Measurements from ENCODE around the gene ARID1B. TPM values are rescaled to one million over a fixed set of nuclear protein-coding genes. Genes with fewer than 3 reads are reported as not detected.

Gene ARID1B
- total and polyA plus RNA-seq, 7 donors: 8.4 to 115 (median 69.6) TPM

- TF ChIP-seq CTCF (IDR thresholded peaks at IDR 0.05) (no peak), POLR2AphosphoS5 (IDR thresholded peaks at IDR 0.05) (no peak), POLR2A (IDR thresholded peaks at IDR 0.05) (no peak)
- Histone ChIP-seq H3K27me3 (no peaks in the 10 kb centered on the region), H3K27ac (no peak overlapping the region), H3K4me3 (no peak overlapping the region), H3K4me1 (peaks cover 0 to 40% (median 26%) of the 10 kb centered on the region in 4 donors), H3K9me3 (no peaks in the 10 kb centered on the region), H3K36me3 (no peaks in the 10 kb centered on the region)
- DNase-seq: no peak
- intact Hi-C loops (cut with DNase I): no loop called here
- 95 to 97% methylated on average over 5 of the region's 5 CpGs for WGBS, 2 donors
These were observed 142.7 kb downstream of the ARID1B start for GRCh38 chr6:156919814-156920369.

- 85 to 89% methylated on average over 4 of the region's 4 CpGs for WGBS, 2 donors
- no peaks in the 10 kb centered on the region for H3K27me3 ChIP-seq
- no peak overlapping the region for H3K27ac ChIP-seq
- no peak for TF ChIP-seq EP300 (IDR thresholded peaks at IDR 0.05)
- no peak for TF ChIP-seq CTCF (IDR thresholded peaks at IDR 0.05)
- no peak for TF ChIP-seq POLR2AphosphoS5 (IDR thresholded peaks at IDR 0.05)
- TF ChIP-seq POLR2A (IDR thresholded peaks at IDR 0.05): no peak
- no peak for DNase-seq
- peaks cover 0 to 29% (median 20%) of the 10 kb centered on the region in 4 donors for H3K4me1 ChIP-seq
- intact Hi-C loops (cut with DNase I): no loop called here
- no peak overlapping the region for H3K4me3 ChIP-seq
- no peaks in the 10 kb centered on the region for H3K36me3 ChIP-seq
- H3K9me3 ChIP-seq: no peaks in the 10 kb centered on the region
These were observed 147.1 kb downstream of the ARID1B start for GRCh38 chr6:156924246-156924645.

- intact Hi-C loops (cut with DNase I): no loop called here
- TF ChIP-seq EP300 (IDR thresholded peaks at IDR 0.05) (no peak), POLR2AphosphoS5 (IDR thresholded peaks at IDR 0.05) (no peak), POLR2A (IDR thresholded peaks at IDR 0.05) (no peak), CTCF (IDR thresholded peaks at IDR 0.05) (no peak)
- WGBS, 2 donors: 93 to 94% methylated on average over 2 of the region's 2 CpGs
- no peaks in the 10 kb centered on the region for H3K27me3 ChIP-seq
- no peaks in the 10 kb centered on the region for H3K9me3 ChIP-seq
- H3K36me3 ChIP-seq: no peaks in the 10 kb centered on the region
- no peak overlapping the region for H3K27ac ChIP-seq
- H3K4me3 ChIP-seq: no peak overlapping the region
- no peak for DNase-seq
- peaks cover 0 to 26% (median 16%) of the 10 kb centered on the region in 4 donors for H3K4me1 ChIP-seq
These were observed 147.8 kb downstream of the ARID1B start for GRCh38 chr6:156925026-156925425.

- Histone ChIP-seq H3K27me3 (no peaks in the 10 kb centered on the region), H3K36me3 (no peaks in the 10 kb centered on the region), H3K4me1 (peaks cover 0 to 26% (median 16%) of the 10 kb centered on the region in 4 donors), H3K9me3 (no peaks in the 10 kb centered on the region), H3K27ac (no peak overlapping the region), H3K4me3 (no peak overlapping the region)
- TF ChIP-seq POLR2A (IDR thresholded peaks at IDR 0.05): no peak
- no peak for TF ChIP-seq EP300 (IDR thresholded peaks at IDR 0.05)
- no peak for TF ChIP-seq CTCF (IDR thresholded peaks at IDR 0.05)
- no peak for DNase-seq
- 71 to 85% methylated on average over 3 of the region's 3 CpGs for WGBS, 2 donors
- intact Hi-C loops (cut with DNase I): no loop called here
These were observed 148.8 kb downstream of the ARID1B start for GRCh38 chr6:156925718-156926607.
